Stimulated activated CD4-positive, alpha-beta T cell treated with anti-CD3 and anti-CD28 coated beads, Interleukin-4, amount 100 ng/mL, for 48 hours (primary cell): ENCODE data around the gene TP73.

Experiments used
- DNase-seq, 2 donors: peaks; one replicate each; pipeline ENCODE4 v3.0.0-alpha.2; 2020; ENCODE audit warnings: low read depth in 2 of 2

TP73 gene

GRCh38 chr1:3727825-3728776 is 75.8 kb downstream of the TP73 start:
- DNase-seq = no peak

- DNase-seq = no peak
Measured at GRCh38 chr1:3729594-3730542, 77.6 kb downstream of the TP73 start.

GRCh38 chr1:3730543-3731247 is 78.4 kb downstream of the TP73 start:
- no peak for DNase-seq

GRCh38 chr1:3731583-3732433 is 79.5 kb downstream of the TP73 start:
- DNase-seq = no peak

GRCh38 chr1:3732434-3733093 is 80.2 kb downstream of the TP73 start:
- no peak for DNase-seq

GRCh38 chr1:3733094-3733882 is 81.0 kb downstream of the TP73 start:
- DNase-seq = no peak

- no peak for DNase-seq
Measured at GRCh38 chr1:3733883-3734589, 81.7 kb downstream of the TP73 start.

GRCh38 chr1:3734602-3735001 is 82.3 kb downstream of the TP73 start:
- DNase-seq = no peak

- DNase-seq = no peak
Measured at GRCh38 chr1:3735027-3735681, 82.8 kb downstream of the TP73 start.

- DNase-seq = no peak
Measured at GRCh38 chr1:3735688-3736087, 83.4 kb downstream of the TP73 start.

GRCh38 chr1:3736131-3736561 is 83.8 kb downstream of the TP73 start:
- DNase-seq = no peak

GRCh38 chr1:3736708-3737107 is 84.4 kb downstream of the TP73 start:
- no peak for DNase-seq

- no peak for DNase-seq
Measured at GRCh38 chr1:3738943-3739342, 86.6 kb downstream of the TP73 start.

- DNase-seq = no peak
Measured at GRCh38 chr1:3740042-3740441, 87.7 kb downstream of the TP73 start.

GRCh38 chr1:3740752-3741151 is 88.4 kb downstream of the TP73 start:
- DNase-seq = no peak

GRCh38 chr1:3741566-3742438 is 89.5 kb downstream of the TP73 start:
- no peak for DNase-seq
